ENCODE data around the gene ESR2. TPM values are rescaled to one million over a fixed set of nuclear protein-coding genes. Genes with fewer than 3 reads are reported as not detected.
"Not testable (repeated sequence)": the region's sequence is repeated elsewhere in the genome, so short reads cannot be mapped to it uniquely, and the experiment has no call there.

ESR2 gene
- total RNA-seq, 5 donors from 2014 or later (not counting 1 experiment from before 2014, with no cell fraction given), result 0.20 to 0.70 (median 0.43) TPM; not detected in 1

DNA sequence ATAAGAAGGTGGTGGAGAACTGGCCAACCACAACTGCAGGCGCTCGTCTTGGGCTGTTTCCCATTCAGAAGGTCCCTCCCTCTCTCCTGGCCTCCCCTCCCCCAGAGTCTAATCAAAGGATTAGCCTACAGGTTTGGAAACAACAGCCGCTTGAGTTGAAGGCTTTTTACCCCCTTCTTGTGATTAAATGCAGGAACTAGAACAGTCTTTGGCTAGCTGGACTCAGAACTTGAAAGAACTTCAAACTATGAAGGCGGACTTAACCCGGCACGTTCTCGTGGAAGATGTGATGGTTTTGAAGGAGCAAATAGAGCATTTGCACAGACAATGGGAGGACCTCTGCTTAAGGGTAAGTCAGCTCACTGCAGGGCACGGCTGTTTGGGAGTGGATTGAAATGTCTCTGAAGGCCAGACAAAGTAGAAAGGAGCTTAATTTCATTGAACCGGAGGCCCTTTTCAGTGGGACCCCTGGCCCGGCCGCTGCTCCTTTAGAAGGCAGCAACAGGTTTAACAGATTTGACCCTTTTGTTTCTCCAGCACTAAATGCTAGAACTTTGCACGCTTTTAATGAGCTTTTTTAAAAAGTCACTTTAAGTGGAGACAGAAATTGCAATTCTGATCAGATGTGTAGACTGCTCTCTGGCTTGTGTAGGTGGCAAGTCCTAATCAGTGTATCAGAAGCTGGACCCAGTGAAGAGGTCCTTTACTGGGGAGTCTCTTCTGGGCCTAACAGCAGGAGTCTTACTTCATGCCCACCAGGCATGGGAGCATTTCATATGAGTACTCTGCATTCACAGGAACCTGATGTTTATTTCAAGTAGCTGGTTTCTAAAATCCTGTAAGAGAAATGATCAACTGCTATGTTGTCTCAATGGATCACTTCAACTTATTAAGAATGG is 107.7 kb downstream of the ESR2 start:
- no peak overlapping the region for H3K4me3 Mint-ChIP-seq
- DNase-seq, result no peak
- H3K4me1 ChIP-seq (ENCODE audit: control insufficient read depth in 1 of 2, extremely low read depth in 1 of 2, insufficient read depth in 2 of 2, low read length in 2 of 2), result no peaks in the 10 kb centered on the region
- peaks cover 68% of the 10 kb centered on the region for H3K36me3 Mint-ChIP-seq
- no peak overlapping the region for H3K27ac Mint-ChIP-seq
- H3K9me3 Mint-ChIP-seq, result no peaks in the 10 kb centered on the region
- peaks cover 0 to 3% (median 0%) of the 10 kb centered on the region in 3 donors for H3K4me1 Mint-ChIP-seq
- H3K9me3 ChIP-seq, result no peaks in the 10 kb centered on the region
- H3K27me3 ChIP-seq (replicated peaks in 1 of 2; ENCODE audit: control insufficient read depth in 2 of 2, extremely low read depth in 1 of 2, insufficient read depth in 2 of 2, low read length in 1 of 2), result no peaks in the 10 kb centered on the region
- H3K36me3 ChIP-seq (ENCODE audit: control insufficient read depth in 2 of 2, extremely low read depth in 1 of 2, insufficient read depth in 1 of 2, low read length in 1 of 2), result peaks cover 0 to 64% of the 10 kb centered on the region in 2 donors
- CTCF ChIA-PET, result no interaction called here
- H3K27ac ChIP-seq (ENCODE audit: low read length), result no peak overlapping the region
- WGBS (ENCODE audit: insufficient coverage), result 93% methylated on average over 10 of the region's 12 CpGs
- ATAC-seq (replicated peaks in 1 of 4), result no peak
- no peaks in the 10 kb centered on the region for H3K27me3 Mint-ChIP-seq
- POLR2A ChIA-PET, result interaction anchor here in 1 of 2 donors (0.5 kb wide), 1 partner anchor 180 kb away, joined by 3 read pairs; no protein-coding TSS in a partner anchor
- no peak overlapping the region for H3K4me3 ChIP-seq (ENCODE audit: control insufficient read depth in 1 of 2, extremely low read depth in 1 of 2, low read length in 1 of 2)

GRCh38 chr14:64185184-64185583 is 109.0 kb downstream of the ESR2 start:
- Mint-ChIP-seq H3K27me3 (no peaks in the 10 kb centered on the region), H3K4me1 (no peaks in the 10 kb centered on the region), H3K9me3 (no peaks in the 10 kb centered on the region), H3K27ac (no peak overlapping the region), H3K36me3 (peaks cover 63% of the 10 kb centered on the region), H3K4me3 (no peak overlapping the region)
- Histone ChIP-seq H3K27me3 (replicated peaks in 1 of 2; ENCODE audit: control insufficient read depth in 2 of 2, extremely low read depth in 1 of 2, insufficient read depth in 2 of 2, low read length in 1 of 2) (no peaks in the 10 kb centered on the region), H3K9me3 (no peaks in the 10 kb centered on the region), H3K36me3 (ENCODE audit: control insufficient read depth in 2 of 2, extremely low read depth in 1 of 2, insufficient read depth in 1 of 2, low read length in 1 of 2) (peaks cover 0 to 54% of the 10 kb centered on the region in 2 donors), H3K4me1 (ENCODE audit: control insufficient read depth in 1 of 2, extremely low read depth in 1 of 2, insufficient read depth in 2 of 2, low read length in 2 of 2) (no peaks in the 10 kb centered on the region), H3K27ac (ENCODE audit: low read length) (no peak overlapping the region), H3K4me3 (ENCODE audit: control insufficient read depth in 1 of 2, extremely low read depth in 1 of 2, low read length in 1 of 2) (no peak overlapping the region)
- CTCF ChIA-PET, result no interaction called here
- ATAC-seq (replicated peaks in 1 of 4), result no peak
- 100% methylated on average over 1 of the region's 1 CpG for WGBS (ENCODE audit: insufficient coverage)
- no peak for DNase-seq
- POLR2A ChIA-PET, result interaction anchor here in 1 of 2 donors (0.7 kb wide), 1 partner anchor 51 kb away, joined by 3 read pairs; no protein-coding TSS in a partner anchor

GRCh38 chr14:64184103-64184729 is 110.0 kb downstream of the ESR2 start:
- Mint-ChIP-seq H3K4me3 (no peak overlapping the region), H3K27ac (no peak overlapping the region), H3K4me1 (peaks cover 0 to 3% (median 0%) of the 10 kb centered on the region in 3 donors), H3K27me3 (no peaks in the 10 kb centered on the region), H3K36me3 (peaks cover 63% of the 10 kb centered on the region), H3K9me3 (no peaks in the 10 kb centered on the region)
- H3K36me3 ChIP-seq (ENCODE audit: control insufficient read depth in 2 of 2, extremely low read depth in 1 of 2, insufficient read depth in 1 of 2, low read length in 1 of 2), result peaks cover 0 to 46% of the 10 kb centered on the region in 2 donors
- no peak overlapping the region for H3K27ac ChIP-seq (ENCODE audit: low read length)
- no peaks in the 10 kb centered on the region for H3K4me1 ChIP-seq (ENCODE audit: control insufficient read depth in 1 of 2, extremely low read depth in 1 of 2, insufficient read depth in 2 of 2, low read length in 2 of 2)
- no peaks in the 10 kb centered on the region for H3K9me3 ChIP-seq
- ChIA-PET CTCF (interaction anchor here (0.5 to 0.6 kb wide), 2 partner anchors 215 to 455 kb away, joined by 3 read pairs; no protein-coding TSS in a partner anchor), POLR2A (interaction anchor here (0.5 to 0.6 kb wide), 2 partner anchors 317 to 786 kb away, joined by 3 to 6 read pairs; no protein-coding TSS in a partner anchor)
- H3K4me3 ChIP-seq (ENCODE audit: control insufficient read depth in 1 of 2, extremely low read depth in 1 of 2, low read length in 1 of 2), result no peak overlapping the region
- no peak for DNase-seq
- no peak for ATAC-seq (replicated peaks in 1 of 4)
- H3K27me3 ChIP-seq (replicated peaks in 1 of 2; ENCODE audit: control insufficient read depth in 2 of 2, extremely low read depth in 1 of 2, insufficient read depth in 2 of 2, low read length in 1 of 2), result no peaks in the 10 kb centered on the region
- 94% methylated on average over 7 of the region's 7 CpGs for WGBS (ENCODE audit: insufficient coverage)

GRCh38 chr14:64182908-64183307 is 111.3 kb downstream of the ESR2 start:
- CTCF ChIA-PET, result not testable (repeated sequence)

DNA sequence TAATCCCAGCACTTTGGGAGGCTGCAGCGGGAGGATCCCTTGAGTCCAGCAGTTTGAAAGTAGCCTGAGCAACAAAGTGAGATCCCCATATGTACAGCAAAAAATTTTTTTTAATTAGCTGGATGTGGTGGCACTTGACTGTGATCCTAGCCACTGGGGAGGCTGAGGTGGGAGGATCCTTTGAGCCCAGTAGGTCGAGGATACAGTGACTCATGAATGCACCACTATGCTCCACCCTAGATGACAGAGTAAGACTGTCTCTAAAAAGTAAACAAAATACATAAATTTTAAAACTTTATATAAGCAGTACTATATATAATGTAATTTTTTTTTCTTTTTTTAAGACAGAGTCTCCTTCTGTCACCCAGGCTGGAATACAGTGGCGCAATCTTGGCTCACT is 115.4 kb downstream of the ESR2 start:
- no peaks in the 10 kb centered on the region for H3K4me1 ChIP-seq (ENCODE audit: control insufficient read depth in 1 of 2, extremely low read depth in 1 of 2, insufficient read depth in 2 of 2, low read length in 2 of 2)
- ChIA-PET POLR2A (no interaction called here), CTCF (interaction anchor here in 1 of 2 donors (0.6 kb wide), 1 partner anchor 207 kb away, joined by 5 read pairs; no protein-coding TSS in a partner anchor)
- peaks cover 59% of the 10 kb centered on the region for H3K36me3 Mint-ChIP-seq
- H3K9me3 Mint-ChIP-seq, result no peaks in the 10 kb centered on the region
- DNase-seq (no peak), ATAC-seq (replicated peaks in 1 of 4) (peak in 1 of 4 experiments; percentile 31)
- H3K9me3 ChIP-seq, result no peaks in the 10 kb centered on the region
- no peak overlapping the region for H3K27ac Mint-ChIP-seq
- H3K4me1 Mint-ChIP-seq, result peaks cover 0 to 3% (median 0%) of the 10 kb centered on the region in 3 donors
- H3K27me3 ChIP-seq (replicated peaks in 1 of 2; ENCODE audit: control insufficient read depth in 2 of 2, extremely low read depth in 1 of 2, insufficient read depth in 2 of 2, low read length in 1 of 2), result no peaks in the 10 kb centered on the region
- peaks cover 0 to 42% of the 10 kb centered on the region in 2 donors for H3K36me3 ChIP-seq (ENCODE audit: control insufficient read depth in 2 of 2, extremely low read depth in 1 of 2, insufficient read depth in 1 of 2, low read length in 1 of 2)
- no peak overlapping the region for H3K4me3 ChIP-seq (ENCODE audit: control insufficient read depth in 1 of 2, extremely low read depth in 1 of 2, low read length in 1 of 2)
- H3K27ac ChIP-seq (ENCODE audit: low read length), result no peak overlapping the region
- H3K4me3 Mint-ChIP-seq, result no peak overlapping the region
- H3K27me3 Mint-ChIP-seq, result no peaks in the 10 kb centered on the region
- WGBS (ENCODE audit: insufficient coverage), result 100% methylated on average over 1 of the region's 3 CpGs

More at GRCh38 chr14:64182908-64183307, 111.3 kb downstream of the ESR2 start:
- H3K27ac ChIP-seq (ENCODE audit: low read length); DNase-seq; H3K4me3 Mint-ChIP-seq; ATAC-seq (replicated peaks in 1 of 4); POLR2A ChIA-PET; H3K27ac Mint-ChIP-seq; H3K4me1 ChIP-seq (ENCODE audit: control insufficient read depth in 1 of 2, extremely low read depth in 1 of 2, insufficient read depth in 2 of 2, low read length in 2 of 2); H3K9me3 ChIP-seq; H3K27me3 Mint-ChIP-seq; H3K4me3 ChIP-seq (ENCODE audit: control insufficient read depth in 1 of 2, extremely low read depth in 1 of 2, low read length in 1 of 2); H3K9me3 Mint-ChIP-seq; H3K27me3 ChIP-seq (replicated peaks in 1 of 2; ENCODE audit: control insufficient read depth in 2 of 2, extremely low read depth in 1 of 2, insufficient read depth in 2 of 2, low read length in 1 of 2); H3K4me1 Mint-ChIP-seq: not testable (repeated sequence)
- WGBS (ENCODE audit: insufficient coverage), result no CpG with 5 or more reads among the region's 40 CpGs
- peaks cover 60% of the 10 kb centered on the region for H3K36me3 Mint-ChIP-seq
- H3K36me3 ChIP-seq (ENCODE audit: control insufficient read depth in 2 of 2, extremely low read depth in 1 of 2, insufficient read depth in 1 of 2, low read length in 1 of 2), result peaks cover 0 to 46% of the 10 kb centered on the region in 2 donors

DNA sequence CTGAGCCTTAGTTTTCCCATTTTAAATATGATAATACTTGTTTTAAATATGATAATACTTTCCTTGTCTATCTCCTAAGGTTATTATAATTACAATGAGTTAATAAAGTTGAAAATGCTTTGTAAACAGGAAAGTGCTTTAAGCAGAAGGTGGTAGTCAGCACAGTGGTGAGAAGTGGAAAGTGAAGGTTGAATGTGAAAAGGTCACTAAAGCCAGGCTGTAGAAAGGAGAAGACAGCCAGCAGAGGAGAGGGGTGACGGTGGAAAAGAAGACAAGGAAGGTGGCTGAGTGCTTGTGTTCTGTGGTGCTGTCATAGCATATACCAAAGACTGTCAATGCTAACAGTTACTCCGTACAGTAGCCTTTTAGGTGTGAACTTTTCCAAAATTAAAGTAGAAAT is 117.8 kb downstream of the ESR2 start:
- ATAC-seq (replicated peaks in 1 of 4), result no peak
- peaks cover 60% of the 10 kb centered on the region for H3K36me3 Mint-ChIP-seq
- Histone ChIP-seq H3K4me1 (ENCODE audit: control insufficient read depth in 1 of 2, extremely low read depth in 1 of 2, insufficient read depth in 2 of 2, low read length in 2 of 2) (no peaks in the 10 kb centered on the region), H3K9me3 (no peaks in the 10 kb centered on the region), H3K27ac (ENCODE audit: low read length) (no peak overlapping the region), H3K36me3 (ENCODE audit: control insufficient read depth in 2 of 2, extremely low read depth in 1 of 2, insufficient read depth in 1 of 2, low read length in 1 of 2) (peaks cover 0 to 59% of the 10 kb centered on the region in 2 donors), H3K27me3 (replicated peaks in 1 of 2; ENCODE audit: control insufficient read depth in 2 of 2, extremely low read depth in 1 of 2, insufficient read depth in 2 of 2, low read length in 1 of 2) (no peaks in the 10 kb centered on the region), H3K4me3 (ENCODE audit: control insufficient read depth in 1 of 2, extremely low read depth in 1 of 2, low read length in 1 of 2) (no peak overlapping the region)
- no peaks in the 10 kb centered on the region for H3K27me3 Mint-ChIP-seq
- H3K4me3 Mint-ChIP-seq, result no peak overlapping the region
- CTCF ChIA-PET, result no interaction called here
- DNase-seq, result no peak
- peaks cover 0 to 3% (median 0%) of the 10 kb centered on the region in 3 donors for H3K4me1 Mint-ChIP-seq
- 75% methylated on average over 1 of the region's 2 CpGs for WGBS (ENCODE audit: insufficient coverage)
- no peaks in the 10 kb centered on the region for H3K9me3 Mint-ChIP-seq
- POLR2A ChIA-PET, result no interaction called here
- peak overlapping the region in 1 of 2 donors; percentile 4 for H3K27ac Mint-ChIP-seq

Measured in T-cell (primary cell).